HG03066 (cell line): ENCODE data around the gene EMID1.
"Not testable (repeated sequence)": the region's sequence is repeated elsewhere in the genome, so short reads cannot be mapped to it uniquely, and the experiment has no call there.

ENCODE experiments used
- ATAC-seq: cut with Tn5 transposase; IDR thresholded peaks from one replicate; pipeline ENCODE4 v1.9.1; 2021; ENCODE audit warnings: low read depth; ENCODE audit not compliant: unreplicated experiment

The EMID1 gene

DNA sequence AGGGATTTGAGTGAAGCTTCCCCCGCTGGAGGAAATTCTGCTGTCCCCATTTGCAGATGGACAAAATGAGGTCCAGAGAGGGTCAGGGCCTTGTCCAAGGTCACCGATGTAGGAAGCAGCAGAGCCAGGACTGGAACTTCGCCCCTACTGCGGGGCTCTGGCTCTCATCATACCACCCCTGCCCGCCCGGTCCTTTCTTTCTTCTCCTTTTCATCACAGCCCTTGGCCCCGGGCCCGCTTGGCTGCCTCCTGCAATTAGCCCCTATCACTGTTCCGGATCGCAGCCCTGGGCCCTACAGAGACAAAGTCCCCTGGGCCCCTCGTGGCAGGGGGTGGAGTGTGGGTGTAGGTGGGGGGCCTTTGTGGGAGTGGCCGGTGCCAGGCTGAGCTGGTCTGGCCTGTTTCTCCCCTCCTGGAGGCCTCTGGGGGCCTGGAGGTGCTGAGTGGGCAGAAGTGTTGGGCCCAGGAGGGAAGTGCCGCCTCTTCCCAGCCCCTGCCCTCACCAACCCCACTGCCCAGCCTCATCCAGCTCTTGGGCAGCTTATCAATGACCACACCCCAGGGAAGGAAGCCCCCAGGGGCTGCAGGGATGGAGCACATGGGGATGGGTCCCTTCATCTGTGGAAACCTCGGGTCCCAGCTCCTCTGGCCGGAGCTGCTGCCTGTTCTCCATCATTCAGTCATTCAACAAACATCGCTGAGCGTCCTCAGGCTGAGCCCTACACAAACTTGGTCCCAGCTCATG lies 3.4 kb downstream of the EMID1 start:
- no peak for ATAC-seq

DNA sequence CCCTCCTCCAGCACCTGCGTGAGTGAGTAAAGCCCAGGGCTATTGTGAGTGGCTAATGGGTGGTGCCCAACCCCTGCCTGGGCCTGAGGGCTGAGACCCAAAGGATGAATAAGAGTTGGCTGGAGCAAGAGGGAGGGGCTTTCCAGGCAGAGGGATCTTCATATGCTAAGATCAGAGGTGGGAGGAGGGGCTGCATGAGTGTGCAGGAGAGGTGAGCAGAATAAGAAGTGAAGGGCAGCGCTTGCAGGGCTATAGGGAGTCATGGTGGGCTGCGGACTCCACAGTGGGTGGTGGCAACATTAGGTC lies 3.9 kb downstream of the EMID1 start:
- no peak for ATAC-seq

DNA sequence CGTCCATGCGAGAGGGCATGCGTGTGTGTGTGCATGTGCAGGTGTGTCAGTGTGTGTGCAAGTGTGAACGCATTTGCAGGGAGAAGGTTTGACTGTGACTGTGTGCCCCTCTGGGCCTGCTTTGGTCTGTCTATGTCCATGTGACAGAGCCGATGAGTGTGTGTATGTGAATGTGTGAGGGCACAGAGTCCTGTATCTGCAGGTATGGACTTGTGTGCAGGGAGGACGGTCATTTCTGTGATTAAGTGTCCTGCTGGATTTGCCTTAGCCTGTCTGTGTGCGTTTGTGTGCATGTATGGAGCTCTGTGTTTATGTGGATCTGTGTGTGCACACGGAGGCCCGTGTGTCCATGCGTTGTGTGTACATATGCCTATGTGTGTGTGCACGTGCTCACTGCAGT lies 5.4 kb downstream of the EMID1 start:
- ATAC-seq = no peak

DNA sequence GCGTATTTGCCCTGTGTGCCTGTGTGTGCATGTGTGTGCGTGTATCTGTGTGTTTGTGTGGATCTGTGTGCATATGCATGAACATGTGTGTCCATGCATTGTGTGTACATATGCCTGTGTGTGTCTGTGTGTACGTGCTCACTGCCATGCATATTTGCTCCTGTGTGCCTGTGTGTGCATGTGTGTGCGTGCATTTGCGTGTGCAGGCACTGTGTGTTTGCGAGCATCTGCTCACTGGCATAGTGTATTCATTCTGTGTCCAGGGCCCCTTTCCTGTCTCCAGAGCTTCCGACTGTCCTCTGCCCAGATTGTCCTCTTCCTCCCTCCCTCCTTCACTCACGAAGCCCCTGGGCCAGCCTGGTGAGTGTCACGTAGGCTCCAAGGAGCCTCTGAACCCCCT lies 5.8 kb downstream of the EMID1 start:
- no peak for ATAC-seq

DNA sequence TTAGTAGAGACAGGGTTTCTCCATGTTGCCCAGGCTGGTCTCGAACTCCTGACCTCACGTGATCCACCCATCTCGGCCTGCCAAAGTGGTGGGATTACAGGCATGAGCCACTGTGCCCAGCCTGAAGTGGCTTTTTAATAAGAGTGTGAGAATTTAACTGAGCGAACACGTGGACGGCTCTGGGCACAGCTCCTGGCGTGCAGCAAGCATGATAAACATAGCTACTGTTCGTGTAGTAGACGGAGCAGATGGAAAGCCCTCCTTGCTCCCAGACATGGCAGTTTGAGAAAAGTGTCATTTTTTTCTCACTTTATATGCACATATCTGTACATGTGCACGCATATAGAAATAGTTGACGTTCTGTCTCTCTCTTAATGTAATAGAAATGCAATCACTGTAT lies 7.0 kb downstream of the EMID1 start:
- ATAC-seq = no peak

DNA sequence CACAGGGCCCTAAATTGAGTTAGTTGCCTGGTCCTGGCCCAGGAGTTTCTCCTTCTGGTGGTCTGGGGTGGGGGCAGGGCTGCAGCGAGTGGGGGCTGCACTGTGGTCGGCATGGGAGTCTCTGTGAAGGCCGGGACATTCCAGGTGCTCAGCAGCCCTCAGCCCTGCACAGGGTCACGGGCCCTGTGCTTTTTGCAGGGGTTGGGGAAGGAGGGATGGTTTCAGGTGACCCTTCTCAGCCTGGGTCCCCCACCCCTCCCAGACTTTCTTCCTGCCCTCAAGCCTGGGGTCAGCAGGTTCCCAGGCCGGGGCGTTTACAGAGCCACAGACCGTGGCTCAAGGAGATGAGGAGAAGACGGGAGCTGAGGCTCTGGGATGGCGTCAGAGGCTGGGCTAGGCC lies 7.8 kb downstream of the EMID1 start:
- ATAC-seq = no peak

DNA sequence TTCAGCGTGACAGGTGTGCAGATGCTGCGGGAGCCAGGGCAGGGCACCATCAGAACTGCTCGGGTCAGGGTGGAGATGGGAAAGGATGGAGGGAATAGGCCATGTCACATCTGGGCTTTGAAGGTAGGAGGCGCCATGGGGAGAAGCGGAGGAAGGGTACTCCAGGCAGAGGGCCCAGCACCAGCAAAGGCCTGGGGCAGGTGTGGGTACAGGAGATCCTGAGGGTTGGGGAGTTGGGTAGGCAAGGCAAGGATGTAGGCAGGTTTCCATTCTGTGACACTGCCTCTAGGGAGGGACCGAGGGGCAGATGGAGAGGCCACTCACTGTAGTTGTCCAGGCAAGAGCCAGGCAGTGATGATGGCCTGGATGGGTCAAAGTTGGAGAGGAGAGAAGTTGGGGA lies 8.5 kb downstream of the EMID1 start:
- ATAC-seq = no peak

DNA sequence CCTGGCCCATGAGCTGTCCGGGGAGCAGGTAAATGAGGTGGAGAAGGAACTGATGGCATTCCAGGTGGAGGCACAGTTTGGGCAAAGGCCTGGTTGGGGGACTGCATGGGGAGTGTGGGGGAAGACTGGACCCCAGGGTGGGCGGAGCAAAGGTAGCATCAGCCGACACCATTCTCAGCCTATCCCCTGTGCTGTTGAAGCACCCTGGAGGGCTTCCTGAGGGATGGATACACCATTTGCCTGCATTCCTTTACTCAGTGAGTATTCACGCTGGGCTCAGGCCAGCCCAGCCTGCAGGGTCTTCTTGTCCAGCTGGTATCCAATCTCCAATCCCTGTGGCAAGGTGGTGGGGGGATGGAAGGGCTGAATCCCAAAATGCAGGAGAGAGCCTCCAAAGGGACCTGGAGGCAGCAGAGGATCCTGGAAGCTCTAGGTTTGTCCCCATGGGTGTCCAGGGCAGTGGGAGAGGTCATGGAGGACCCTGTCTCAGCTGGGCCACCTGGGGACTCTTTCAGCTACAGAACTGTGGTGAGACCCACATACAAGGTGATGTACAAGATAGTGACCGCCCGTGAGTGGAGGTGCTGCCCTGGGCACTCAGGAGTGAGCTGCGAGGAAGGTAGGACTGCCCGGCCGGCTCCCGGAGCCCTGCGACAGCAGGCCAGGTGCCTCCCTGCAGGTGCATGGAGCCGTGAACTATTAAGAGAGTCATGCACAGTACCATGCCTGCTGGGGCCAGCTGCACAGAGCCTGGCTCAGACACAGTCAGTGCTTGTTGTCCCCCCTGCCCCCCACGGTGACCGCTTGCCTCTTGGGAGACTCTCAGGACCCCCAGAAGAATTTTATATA lies 9.5 kb downstream of the EMID1 start:
- no peak for ATAC-seq

DNA sequence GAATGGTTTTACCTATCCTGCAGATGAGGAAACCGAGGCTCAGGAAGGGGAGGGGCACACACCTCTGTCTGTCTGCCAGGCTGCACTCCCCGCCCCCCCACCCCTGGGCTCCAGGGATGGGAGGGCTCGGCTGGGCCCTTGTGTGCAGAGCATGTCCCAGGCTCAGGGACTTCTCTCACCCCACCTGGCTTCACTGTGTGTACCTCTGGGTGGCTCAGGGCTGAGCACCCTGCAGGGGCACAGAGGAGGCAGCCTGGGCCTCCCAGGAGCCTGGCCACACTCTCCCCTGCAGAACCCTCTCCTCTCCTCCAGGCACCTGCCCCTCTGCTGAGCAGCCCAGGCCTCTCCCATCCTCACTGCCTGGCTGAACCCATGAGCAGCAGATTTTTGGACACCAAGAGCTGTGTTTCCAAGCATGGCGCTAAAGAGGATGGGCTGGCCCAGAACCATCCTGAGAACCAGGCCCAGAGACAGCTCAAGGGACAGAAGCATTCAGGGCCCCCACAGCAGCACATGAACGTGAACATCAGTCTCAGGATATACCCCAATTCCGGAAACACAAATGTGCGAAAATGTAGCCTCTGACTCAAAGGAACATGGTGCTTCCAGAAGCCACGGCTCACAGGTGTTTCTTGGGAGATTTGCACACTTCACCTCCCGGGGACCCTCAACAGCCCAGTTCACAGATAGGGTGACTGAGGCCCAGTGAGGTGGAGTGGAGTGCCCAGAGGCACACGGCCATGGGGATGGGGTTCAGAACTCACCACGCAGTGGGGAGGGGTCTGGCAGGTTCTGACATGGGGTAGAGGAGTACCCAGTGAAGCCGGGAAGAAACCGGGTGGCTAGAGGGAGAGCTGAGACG lies 10.5 kb downstream of the EMID1 start:
- ATAC-seq = no peak

DNA sequence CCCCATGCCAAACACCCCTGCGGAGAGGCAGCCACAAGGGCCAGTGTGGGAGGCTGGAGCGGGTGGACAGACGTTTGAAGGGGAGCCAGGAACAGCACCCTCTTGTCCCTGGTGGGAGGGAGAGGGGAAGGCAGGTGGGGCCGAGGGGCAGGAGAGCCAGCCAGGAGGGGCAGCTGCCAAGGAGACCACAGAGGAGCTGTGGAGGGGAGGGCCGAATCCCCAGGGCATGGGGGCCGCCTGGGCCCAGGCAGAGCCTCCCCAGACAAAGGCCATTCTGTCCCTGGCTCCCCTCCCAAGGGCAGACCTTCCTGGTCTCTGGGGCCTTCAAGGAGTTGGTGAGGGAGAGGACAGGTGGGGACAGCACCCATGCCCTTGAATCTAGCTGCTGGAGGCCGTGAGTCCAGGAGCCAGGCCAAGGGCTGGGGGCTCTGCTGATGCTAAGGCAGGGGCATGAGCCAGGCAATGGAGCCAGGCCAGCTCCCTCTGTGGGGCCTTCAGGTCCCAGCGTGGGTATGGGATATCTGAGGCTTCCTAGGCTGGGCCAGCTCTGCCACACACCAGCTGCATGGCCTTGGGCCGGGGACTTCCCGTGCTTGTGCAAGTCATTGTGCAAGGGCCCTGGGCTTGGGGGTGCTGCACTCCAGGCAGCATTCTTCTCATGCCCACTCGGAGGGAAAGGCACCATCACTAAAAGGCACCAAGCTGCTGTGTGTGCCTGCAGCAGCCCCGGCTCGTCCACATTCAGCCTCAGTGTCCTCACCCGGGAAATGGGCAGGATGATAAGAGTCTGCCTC lies 11.4 kb downstream of the EMID1 start:
- no peak for ATAC-seq

DNA sequence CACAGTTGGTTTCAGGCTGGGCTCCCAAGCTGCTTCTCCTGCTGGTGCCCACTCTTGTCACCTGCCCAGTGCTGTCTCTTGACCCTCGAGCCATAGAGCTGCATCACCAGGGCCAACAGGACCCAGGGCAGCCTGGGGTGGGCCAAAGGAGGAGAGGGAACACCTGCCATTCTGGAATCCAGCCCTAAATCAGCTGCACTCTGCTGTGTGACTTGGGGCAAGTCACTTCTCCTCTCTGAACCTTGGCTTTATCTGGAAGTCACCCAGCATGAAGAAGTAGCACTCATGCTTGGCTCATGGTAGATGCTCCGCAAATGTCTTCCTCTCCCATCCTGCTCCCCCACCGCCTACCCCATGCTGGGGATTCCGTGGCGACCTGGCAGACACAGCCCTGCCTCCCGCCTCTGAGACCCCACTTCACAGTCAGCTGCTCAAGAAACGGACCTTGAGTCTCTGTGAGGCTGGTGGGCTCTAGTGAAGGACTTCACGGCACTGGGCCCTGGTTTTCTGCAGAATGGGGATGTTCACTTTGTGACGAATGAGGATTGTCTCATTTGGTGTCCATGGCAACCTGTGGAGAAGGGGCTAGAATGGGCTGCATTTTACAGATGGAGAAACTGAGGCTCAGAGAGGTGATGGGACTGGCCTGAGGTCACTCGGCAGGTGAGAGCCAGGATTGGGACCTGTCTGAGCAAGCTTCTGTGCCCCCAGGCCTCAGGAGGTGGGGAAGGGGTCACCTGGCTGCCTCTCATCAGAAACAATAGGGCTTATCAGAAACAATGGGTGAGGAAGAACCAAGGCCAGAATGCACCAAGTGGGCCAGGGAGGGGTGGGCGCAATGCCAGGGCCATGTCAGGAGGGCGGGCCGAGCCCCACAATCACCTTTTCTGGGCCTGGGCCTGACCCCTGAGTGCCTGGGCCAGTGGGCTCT lies 12.4 kb downstream of the EMID1 start:
- no peak for ATAC-seq

DNA sequence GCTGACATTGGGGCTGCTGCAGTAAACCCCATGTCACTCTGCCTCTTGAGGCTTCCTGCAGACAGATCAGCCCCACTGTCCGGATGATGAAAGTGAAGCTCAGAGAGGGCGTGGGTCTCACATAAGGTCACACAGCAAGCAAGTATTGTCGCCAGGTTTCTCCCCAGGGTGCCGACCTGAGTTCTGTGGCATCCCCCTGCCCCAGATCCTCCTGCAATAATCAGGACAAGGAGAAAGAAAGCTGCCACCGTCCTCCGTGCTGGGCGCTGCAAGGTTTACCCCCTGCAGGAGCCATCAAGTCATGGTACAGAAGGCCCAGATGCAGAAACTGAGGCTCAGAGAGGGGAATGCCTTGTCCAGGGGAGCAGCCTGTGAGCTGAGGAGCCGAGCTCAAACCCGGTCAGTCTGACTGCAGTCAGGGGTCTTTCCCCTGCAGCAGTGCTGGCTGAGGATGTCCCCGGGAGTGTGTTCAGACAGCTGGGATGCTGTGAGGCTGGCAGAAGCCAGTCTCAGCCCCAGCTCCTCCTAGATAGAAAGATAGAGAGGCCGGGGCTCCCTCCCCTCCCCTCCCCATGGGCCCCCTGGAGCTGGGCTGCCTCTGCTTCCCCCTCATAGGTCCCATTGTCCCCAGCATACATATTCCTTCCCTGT lies 13.2 kb downstream of the EMID1 start:
- no peak for ATAC-seq

DNA sequence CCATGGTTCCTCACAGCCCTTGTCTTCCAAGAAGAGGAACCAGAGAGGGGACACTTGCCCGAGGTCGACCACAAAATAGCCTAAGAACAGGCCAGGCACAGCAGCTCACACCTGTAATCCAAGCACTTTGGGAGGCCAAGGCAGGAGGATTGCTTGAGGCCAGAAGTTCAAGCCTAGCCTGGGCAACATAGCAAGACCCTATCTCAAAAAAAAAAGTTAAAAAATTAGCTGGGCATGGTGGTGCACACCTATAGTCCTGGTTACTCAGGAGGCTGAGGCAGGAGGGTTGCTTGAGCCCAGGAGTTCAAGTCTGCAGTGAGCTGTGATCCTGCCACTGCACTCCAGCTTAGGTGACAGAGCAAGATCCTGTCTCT lies 13.7 kb downstream of the EMID1 start:
- ATAC-seq = not testable (repeated sequence)

DNA sequence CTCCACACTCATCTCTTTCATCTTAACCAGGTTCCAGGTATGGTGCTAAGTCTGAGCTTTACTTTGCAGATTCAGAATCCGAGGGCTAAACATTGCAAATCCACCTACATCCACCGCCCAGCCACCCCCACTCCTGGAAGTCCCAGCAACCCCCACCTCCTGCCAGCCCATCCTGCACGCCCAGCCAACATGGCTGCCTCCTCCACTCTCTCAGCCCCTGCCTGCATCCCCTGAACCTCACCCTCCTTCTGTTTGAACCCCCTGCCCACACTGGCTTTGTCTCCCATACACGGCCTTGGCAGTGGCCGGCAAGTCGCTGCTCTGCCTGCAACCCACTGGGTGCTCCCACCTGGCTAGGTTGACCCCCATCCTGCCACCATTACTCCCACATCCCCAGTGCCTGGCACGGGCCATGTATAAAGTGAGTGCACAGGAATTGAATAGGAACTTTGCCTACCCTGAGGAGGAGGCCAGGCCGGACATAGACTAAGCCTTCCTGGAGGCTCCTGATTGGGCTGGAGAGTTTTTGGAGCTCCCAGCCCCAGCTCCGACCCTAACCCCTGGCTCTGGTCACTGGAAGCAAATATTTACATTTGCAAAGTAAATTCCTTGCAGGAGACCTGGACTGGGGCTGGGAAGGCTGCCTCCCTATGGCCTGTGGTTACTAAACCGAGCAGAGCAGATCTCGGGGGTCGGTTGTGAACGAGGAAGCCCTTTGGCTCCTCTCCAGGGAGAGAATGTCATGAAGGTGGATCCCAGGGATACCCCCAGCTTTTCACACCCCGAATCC lies 14.4 kb downstream of the EMID1 start:
- ATAC-seq = no peak

DNA sequence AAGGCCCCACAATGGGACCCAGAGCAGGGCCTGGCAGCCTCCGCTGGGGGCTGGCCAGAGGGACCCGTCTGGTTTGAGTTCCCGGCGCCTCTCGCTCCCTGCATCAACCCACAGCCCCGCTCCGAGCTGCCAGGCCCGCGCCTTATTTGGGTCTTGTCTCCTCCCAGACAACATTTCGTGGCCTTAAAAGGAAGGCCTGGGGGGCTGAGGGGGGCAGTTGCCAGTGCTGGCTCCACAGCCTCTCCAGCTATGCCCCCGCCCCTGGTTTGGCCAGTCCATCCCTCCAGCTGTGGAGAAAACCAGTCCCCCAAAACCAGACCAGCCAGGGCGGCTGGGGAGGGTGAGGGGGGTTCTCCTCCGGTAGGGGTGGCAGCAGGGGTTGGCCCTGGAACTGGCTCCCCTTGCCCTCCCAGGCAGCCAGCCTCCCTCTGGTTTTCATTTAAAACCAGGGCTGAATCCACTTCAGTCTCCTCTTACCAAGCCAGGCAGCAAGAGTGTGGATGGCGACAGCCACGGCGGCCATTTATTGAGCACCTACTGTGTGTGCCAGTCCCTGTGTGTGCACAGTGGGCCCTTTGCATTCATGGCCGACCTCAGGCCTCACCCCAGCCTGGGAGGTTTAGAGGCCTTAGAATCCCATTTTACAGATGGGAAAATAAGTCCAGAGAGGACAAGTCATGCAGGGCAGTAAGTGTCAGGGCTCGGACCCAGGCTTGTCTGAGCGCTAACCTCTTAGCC lies 18.6 kb downstream of the EMID1 start:
- no peak for ATAC-seq

DNA sequence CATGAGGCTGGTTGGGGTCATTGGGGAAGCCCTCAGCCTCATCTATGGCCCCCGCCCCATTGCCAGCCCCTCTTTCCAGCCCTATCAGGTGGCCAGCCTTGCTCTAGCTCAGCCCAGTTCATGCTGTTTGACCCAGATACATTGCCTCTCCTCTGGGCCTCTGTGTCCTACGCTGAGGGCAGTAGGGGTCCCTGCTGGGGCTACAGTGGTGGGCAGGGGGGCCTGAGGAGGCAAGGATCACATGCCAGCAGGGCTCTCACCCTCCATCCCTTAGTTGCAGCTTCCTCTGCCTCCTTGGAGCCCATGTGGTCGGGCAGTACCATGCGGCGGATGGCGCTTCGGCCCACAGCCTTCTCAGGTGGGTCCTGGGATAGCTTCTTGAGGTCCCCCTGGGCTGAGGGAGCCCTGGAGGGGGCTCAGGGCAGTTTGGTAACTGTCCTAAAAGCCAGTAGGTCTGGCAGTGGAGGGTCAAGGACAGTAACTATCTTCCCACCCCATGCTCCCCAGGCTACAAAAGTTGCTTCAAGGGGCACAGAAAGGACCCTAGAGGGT lies 19.2 kb downstream of the EMID1 start:
- ATAC-seq = no peak

DNA sequence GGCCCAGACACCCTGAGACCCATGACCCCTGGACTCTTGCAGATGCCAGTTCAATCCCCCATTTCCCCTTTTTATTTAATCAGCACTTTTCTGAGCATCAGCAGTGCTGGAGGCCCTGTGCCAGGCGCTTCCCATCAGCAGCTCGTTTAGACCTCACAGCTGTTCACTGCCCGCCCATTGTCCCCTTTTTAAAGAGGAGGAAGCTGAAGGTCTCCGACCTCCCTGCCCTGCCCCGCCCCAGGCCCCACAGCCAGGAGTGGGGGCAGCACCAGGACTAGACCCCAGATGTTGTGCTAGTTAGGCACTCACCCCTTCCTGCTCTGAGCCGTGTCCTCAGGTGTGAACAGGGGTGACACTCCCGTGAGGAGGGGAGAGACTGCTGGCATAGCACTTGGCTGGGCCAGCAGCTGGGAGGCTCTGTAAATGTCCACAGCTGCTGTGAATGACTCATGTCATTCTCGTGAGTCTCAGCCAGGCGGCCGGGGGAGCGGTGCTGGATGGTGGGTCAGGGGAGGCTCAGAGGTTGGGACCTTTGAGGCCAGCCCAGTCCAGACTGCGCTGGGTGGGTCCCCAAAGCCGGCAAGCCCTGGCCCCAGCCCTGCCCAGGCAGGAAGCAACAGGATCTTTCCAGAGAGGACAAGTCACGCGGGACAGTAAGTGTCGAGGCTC lies 19.9 kb downstream of the EMID1 start:
- no peak for ATAC-seq
